Left ventricle myocardium superior (tissue), 1 donor: ENCODE data around the gene PRDX3. TPM values are rescaled to one million over a fixed set of nuclear protein-coding genes. Genes with fewer than 3 reads are reported as not detected.

ENCODE experiments used
- ATAC-seq: fragments of 200-7000 bp; cut with Tn5 transposase; one replicate; pipeline ENCODE4 v1.9.1; 2020; ENCODE audit warnings: mild to moderate bottlenecking, moderate library complexity
- DNase-seq: peaks from one replicate; pipeline ENCODE4 v3.0.0-alpha.2; 2020
- intact Hi-C: fragments of 100-400 bp; cut with micrococcal nuclease; formaldehyde crosslinking; loops from one replicate; pipeline ENCODE4 v1.11.0; 2022
- long read RNA-seq: library from polyadenylated mRNA; unstranded; transcript quantifications from one replicate; pipeline ENCODE4 v2.0.0, GENCODE V29; 2021
- total RNA-seq: library from RNA; stranded (reverse); fragmentation: NEBNext Ultra II Directional; extraction: Animal tissue kit (Norgen Biotek cat#: 25700); gene quantifications from one replicate; pipeline ENCODE4 v1.2.1, GENCODE V29; 2021
- donor health status: DM: no; HTN: yes; CAD: no; lungs with severe emphysema.

The PRDX3 gene
- 288 TPM for total RNA-seq
- long read RNA-seq, transcript PRDX3-201 (7 exons, 1,591 nt), result major isoform, 993 of 1,021 reads
- long read RNA-seq, partial matches to known transcripts, result 11 of 1,021 reads
- long read RNA-seq, other reads (novel, unspliced or antisense), result 17 of 1,021 reads

DNA sequence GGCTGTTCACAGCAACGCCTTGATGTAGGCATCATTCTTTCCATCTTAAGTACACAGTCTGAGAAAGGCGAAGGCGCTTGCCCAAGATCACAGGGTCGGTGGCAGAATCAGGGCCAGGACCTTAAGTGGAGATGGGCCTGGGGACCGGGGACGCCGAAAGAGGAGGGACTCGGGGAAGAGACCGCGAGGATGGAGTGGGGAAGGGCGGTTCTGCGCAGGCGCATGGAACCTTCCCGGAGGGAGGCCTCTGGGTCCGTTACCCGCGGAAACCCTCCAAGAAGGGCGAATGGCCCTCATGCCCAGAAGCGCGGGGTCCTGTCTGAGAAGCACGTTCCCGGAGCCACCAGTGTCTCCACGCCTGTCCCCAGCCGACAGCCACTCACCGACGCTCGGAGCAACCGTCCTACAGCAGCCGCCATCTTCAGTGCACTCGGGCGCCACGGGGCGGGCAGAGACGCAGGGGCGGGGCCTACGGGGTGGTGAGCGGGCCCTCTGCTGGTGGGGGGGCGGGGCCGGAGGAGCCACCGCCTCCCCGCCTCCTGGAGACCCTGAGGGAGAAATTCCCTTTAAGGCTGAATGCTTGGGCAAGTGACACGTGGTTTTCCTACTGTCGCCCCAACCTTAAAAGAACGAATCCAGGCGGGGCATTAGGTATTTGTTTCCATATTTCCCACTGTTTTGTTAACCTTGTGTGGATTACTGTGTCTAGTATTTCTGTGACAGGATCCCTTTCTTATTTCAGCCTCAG is at the start of gene PRDX3:
Gene PRDX3 (minus strand): TSS at position 441 of the 748 bp plus-strand sequence. CDS start 22 bp downstream, at position 419.
- intact Hi-C loops, result no loop called here
- ATAC-seq (peak; percentile 100), DNase-seq (peak; percentile 97)

DNA sequence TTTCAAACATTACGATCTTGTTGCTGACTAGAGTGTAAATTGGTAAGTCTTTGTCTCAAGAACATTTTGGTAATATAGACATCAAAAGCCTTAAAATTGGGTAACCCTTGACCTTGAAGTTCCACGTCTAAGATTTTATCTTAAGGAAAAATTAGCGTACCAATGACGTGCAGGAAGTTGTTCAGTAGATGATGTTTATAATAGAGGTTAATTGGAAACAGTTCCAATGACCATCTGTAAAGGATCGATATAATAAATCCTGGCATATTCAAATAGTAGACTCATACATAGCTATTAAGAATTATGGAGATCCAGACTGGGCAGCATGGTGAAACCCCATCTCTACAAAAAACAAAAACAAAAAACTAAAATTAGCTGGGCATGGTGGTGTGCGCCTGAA is 49.2 kb upstream of the PRDX3 start:
- no peak for DNase-seq
- intact Hi-C loops, result no loop called here
- ATAC-seq, result no peak

DNA sequence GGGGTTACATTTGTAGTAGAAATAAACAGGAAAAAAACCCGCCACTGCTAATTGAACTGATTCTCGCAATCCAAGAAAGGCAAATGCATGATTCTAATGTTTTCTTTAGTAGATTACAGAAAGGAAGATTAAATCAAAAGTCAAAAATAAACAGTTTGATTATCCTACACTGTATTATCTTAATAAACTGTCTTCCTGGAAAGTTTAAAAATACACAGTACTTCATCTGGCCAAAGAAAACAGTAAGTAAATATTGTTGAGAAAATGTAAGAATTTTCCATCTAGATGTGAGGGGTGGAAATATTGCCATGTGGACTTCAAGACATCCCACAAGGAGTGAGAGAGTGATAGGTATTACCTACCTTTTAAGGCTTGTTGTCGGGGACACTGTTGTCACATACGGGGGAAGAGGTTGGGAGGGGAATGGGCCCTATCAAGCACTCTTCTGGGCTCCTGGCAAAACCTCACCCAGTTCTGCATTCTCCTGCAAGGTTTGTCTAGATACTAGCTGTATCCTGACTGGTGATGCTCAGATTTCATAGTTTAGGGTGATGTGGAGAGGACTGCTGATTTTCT is 46.6 kb upstream of the PRDX3 start:
- DNase-seq (no peak), ATAC-seq (no peak)
- intact Hi-C loops, result no loop called here

DNA sequence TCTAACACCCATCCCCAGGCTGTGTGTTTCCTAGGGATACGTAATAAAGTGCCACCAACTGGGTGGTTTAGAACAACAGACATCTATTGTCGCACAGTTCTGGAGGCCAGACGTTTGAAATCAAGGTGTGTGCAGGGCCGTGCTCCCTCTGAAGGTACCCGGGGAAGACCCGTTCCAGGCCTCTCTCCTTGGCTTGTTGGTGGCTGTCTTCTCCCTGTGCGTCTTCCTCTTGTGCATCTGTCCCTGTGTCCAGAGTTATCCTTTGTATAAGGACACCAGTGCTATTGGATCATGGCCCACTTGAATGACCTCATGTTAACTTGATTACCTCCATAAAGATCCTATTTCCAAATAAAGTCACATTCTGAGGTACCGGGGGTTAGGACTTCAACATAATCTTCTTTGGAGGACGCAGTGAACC is 44.4 kb upstream of the PRDX3 start:
- no peak for DNase-seq
- peak; percentile 26 for ATAC-seq
- intact Hi-C loops, result loop anchor here (5.0 kb wide), 1 partner anchor 59 kb away; no protein-coding TSS in a partner anchor

DNA sequence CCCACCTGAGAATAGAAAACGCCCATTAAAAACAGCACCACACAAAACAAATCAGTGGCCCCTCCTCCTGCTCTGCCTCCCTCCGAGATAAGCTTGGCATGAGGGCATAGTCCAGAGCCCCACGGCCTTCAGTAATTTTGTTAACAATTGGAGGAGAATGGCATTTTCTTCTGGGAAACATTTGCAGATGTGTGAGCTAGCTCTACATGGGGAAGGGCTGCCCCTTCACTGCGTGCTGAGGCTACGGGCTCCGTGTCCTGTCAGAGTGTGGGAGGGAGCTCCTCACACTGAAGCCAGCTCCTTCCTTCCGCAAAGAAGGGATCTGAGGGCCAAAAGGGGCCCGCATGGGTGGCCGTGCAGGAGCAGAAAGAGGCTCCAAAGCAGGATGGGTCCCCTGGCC is 43.9 kb upstream of the PRDX3 start:
- ATAC-seq (peak; percentile 50), DNase-seq (no peak)
- intact Hi-C loops, result loop anchor here (5.0 kb wide), 1 partner anchor 60 kb away; no protein-coding TSS in a partner anchor

DNA sequence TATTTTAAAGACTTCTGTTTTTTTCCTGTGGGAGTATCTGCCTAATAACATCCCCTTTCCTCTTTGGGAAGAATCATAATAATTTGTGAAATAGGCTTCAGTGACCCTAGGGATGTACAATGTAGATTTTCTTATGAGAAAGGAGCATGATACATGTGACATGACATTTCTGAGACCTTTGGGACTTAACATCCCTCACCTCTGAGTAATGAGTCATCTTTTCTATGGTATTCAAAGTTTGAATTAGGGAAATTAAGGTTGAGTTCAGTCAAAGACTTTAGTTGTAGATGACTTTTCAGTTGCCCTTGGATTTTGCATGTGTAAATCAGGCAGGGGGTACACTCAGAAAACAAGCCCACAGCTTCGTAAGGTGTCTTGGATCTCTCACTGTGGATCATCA is 43.1 kb upstream of the PRDX3 start:
- ATAC-seq, result no peak
- intact Hi-C loops, result loop anchor here (5.0 kb wide), 1 partner anchor 61 kb away; no protein-coding TSS in a partner anchor
- DNase-seq, result no peak

DNA sequence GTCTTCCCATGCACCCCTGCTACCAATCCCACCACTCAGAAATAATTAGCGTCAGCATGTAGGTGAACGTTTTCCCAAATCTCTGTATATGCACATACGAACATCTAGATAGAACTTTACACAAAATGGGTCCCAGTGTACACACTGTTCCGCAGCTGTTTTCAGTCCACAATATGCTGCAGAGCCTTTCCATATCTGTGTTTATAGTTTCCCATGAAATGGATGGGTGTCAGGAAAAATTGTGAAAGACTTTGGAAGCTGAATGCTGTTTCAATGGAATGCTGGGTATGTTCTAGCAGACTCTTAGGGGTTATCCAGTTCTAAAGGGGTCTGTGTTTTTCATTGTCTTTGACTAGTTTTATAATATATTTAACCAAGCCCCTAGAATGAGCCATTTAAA is 42.6 kb upstream of the PRDX3 start:
- DNase-seq, result no peak
- ATAC-seq, result peak; percentile 52
- intact Hi-C loops, result loop anchor here (5.0 kb wide), 1 partner anchor 61 kb away; no protein-coding TSS in a partner anchor

DNA sequence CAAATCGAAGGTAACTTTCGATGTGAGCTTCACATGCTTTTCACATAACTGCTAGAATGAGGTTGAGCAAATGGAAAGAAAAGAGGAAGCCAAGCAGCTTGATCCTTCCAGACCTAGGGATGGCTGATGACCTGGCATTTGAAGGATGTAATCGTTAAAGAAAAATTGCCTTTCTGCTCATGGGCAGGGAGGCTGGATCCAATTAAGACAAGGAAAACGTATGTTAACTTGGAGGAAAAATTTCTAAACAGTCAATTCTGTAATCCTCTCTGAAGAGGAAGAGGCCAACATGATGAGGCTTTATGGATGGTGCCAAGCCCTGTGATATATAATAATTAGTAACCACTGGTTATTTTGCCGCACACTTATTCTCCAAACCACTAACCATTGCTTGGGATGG is 41.3 kb upstream of the PRDX3 start:
- no peak for DNase-seq
- no peak for ATAC-seq
- intact Hi-C loops, result loop anchor here (5.0 kb wide), 1 partner anchor 62 kb away; no protein-coding TSS in a partner anchor

DNA sequence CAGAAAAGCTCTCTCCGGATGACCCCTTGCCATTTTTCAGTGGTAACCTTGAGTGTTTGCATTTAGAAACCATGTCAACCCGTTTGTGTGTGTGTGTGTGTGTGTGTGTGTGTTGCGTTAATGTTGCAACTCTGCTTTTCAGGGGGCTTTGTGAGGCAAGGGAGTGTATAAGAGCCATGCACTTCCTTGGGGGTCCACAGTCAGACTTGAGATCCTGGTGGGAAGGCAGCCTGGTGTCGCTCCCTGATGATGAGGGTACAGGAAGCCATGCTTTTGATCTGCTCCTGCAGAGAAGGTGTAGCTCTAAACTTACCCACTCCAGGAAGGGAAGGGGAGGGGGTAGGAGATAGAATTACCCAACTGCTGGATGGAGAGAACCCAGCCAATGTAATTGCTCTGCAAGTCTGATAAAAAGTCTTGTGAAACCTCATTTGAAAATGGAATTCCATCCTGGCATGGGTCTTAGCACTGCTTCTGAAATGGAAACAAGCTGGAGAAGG is 39.4 kb upstream of the PRDX3 start:
- intact Hi-C loops, result no loop called here
- ATAC-seq, result peak; percentile 72

DNA sequence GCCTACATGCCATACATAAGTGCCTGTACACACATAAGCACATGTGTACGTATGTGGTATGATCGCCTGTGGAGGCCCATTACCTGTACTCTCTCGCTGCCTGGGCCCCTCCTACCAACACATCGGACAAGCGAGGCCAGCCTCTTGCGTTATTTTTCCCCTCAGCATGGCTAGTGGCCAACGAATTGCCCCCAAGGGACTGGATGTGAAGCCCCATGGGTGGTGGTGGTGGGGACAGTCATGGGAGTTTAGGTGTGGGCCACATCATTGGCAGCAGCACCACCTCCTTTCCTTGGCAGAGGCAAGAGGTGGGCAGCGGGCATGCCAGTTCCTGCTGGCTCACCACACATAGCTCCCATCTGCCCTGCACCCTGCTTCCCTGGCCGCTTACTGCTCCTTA is 38.8 kb upstream of the PRDX3 start:
- DNase-seq (peak; percentile 44), ATAC-seq (peak; percentile 3)
- intact Hi-C loops, result no loop called here

More for the DNA sequence above, 39.4 kb upstream of the PRDX3 start:
- DNase-seq, result no peak

DNA sequence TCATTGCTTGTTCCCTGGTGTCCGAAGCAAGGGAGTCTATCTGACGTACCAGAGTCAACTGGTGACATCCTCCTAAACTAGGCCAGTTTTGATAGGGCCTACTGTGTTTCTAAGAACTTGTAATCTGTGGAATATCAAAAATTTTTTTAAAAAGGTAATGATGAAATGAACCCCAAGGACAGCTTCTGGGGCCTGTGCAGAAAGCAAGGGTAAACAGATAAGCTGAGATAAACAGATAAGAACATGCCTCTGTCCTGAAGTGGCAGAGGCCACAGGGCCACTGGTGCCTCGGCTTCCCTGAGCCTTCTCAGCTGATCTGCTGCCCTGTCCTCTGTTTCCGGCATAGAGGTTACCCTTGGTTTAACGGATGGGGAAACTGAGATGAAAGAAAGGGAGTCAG is 37.5 kb upstream of the PRDX3 start:
- no peak for ATAC-seq
- intact Hi-C loops, result no loop called here
- DNase-seq, result no peak

DNA sequence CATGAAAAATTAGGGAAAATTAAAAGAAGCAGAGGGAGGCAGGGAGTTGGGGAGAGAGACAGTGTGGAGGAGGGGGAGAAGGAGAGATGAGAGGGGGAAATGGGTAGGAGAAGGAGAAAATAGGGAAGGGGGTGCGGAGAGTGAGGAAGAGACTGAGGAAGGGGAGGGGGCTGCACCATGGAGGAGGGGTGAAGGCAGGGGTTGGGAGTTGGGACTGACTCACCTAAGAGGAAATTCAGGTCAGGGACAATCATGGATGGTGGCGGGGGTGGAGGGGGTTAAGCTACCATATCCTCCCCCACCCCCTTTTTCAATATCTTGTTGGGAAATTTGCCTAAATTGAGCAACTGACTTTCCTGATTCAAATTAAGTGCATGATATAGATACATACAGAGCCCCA is 36.8 kb upstream of the PRDX3 start:
- DNase-seq, result no peak
- no peak for ATAC-seq
- intact Hi-C loops, result no loop called here

DNA sequence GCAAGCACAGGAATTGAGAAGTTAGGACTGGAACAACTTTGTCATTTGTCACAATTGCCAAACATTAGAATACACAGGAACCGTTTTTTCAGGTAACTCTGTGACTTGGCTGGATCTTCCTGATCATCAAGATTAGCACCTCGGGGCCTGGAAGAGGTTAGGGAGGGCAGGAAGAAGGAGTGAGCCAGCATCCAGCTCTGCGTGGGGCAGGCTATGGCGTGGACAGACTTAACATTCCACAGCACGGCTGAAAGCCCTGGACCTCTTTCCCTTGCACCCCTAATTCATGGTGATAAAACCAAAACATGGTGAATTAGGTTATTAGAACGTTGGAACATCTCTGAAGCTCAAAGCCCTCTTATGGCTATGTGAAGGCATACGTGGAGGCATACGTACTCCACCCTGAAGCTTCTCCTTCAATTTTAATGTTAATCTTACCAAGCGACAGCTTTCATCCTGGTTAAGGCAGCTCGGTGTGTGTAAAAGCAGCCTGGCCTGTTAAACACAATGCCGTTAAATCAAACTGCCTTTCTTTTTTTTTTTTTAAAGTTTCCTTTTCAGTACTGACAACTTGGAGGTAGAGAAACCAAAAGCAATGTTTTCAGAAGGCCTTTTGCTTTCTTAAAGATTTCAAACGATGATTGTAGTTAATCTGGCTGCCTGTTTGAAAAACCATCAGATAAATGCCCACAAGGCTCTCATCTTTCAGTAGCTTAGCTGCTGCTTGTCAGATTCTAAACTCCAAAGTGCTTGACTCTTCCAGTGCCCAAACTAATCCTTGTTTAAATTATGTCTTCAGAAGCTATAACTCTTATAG is 33.2 kb upstream of the PRDX3 start:
- ATAC-seq (no peak), DNase-seq (no peak)
- intact Hi-C loops, result no loop called here

DNA sequence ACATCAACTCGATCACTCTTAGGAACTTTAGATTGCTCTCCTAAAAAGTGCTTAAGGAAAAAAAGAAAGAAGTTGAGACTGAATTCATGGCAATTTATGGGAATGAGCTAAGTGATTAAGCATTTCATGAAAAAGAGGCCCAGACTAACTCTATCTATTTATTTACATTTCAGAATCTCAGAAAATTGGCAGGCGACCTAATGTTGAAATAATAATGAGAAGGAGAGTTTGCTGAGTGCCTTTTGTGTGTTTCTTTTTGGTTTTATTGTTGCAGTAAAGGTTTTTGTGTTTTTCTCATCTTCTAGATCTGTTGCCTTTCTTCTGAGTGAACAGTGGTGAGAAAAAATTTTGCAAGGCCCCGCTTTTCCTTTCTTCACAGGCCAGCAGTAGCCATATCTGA is 32.6 kb upstream of the PRDX3 start:
- ATAC-seq (no peak), DNase-seq (no peak)
- intact Hi-C loops, result no loop called here

DNA sequence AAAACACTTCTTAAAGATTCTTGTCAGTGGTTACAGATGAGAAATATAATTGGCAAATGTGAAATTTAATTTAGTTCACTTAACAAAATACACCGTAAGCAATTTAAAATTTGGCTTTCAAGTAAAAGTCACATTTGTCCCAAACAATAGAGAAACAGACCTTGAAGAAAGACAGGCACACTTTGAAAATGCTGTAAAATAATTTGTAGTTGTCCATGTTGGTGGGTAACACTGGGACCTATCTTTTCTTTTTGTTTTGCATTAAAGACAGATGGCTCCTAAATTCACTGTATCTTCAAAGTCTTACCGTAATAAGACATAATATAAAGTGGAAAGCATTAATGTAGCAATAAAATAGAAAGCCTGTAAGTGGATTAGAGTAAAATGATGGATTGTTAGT is 32.0 kb upstream of the PRDX3 start:
- intact Hi-C loops, result no loop called here
- DNase-seq, result no peak
- no peak for ATAC-seq

DNA sequence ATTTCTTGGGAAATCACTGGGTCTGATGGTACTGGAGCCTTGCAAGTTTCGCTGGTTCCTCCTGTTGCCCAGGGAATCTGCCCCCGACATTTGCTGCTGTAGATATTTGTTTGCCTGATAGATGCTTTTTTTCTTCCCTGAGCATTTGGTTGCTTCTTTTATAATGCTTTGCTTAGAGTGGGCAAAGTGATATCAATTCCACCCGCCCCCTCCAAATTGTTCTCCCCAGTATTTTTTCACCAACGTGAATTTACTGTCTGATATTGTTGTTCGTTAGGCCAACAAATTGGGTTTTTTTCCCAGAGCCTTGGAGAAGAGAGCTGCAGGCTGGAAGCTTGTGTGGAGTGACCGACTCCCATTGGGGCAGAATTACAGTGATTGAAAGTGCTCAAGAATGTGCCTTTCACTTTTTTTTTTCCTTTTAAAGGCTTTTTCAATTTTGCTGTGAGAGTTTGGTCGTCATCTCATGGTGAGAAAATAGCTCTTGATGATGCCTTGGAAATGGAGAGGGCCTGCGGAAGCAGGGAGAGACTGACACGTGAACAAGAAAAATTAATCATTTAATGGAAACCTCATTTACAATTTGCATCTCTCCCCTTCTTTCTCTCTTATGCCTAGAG is 31.2 kb upstream of the PRDX3 start:
- DNase-seq, result no peak
- intact Hi-C loops, result loop anchor here (10.0 kb wide), 1 partner anchor 205 kb away; no protein-coding TSS in a partner anchor
- ATAC-seq, result no peak

DNA sequence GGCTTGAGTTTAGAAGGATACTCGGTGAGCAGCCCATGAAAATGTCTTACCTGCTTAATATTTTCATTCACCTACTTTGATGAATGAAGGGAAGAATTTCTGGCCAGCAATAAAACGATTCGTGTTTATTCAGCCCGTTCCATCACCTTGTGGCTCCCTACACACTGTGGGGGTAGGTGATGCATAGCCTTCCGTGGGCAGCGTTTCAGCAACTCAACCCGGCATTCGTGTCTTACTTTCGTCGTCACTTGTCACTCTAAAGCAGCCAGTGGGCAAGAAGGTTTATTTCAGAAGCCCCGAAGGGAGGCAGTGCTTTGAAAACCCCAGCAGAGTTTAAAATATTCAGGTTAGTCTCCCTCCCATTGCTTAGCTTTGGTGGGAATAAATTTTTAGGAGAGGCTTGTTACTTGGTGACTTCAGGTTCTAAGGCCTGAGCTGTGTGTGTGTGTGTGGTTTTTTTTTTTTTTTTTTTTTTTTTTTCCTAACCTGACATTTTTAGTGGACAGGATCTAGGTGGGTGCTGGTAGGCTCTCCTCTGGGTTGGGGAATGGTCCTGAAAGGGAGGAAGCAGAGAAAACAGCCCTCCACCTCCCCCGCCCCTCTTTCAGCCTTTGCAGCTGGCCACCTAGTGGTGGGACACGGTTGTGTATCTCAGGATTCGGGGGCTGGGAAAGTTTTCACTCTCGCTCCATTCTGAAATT is 30.6 kb upstream of the PRDX3 start:
- ATAC-seq (peak; percentile 8), DNase-seq (peak; percentile 71)
- intact Hi-C loops, result loop anchor here (10.0 kb wide), 1 partner anchor 206 kb away; no protein-coding TSS in a partner anchor

DNA sequence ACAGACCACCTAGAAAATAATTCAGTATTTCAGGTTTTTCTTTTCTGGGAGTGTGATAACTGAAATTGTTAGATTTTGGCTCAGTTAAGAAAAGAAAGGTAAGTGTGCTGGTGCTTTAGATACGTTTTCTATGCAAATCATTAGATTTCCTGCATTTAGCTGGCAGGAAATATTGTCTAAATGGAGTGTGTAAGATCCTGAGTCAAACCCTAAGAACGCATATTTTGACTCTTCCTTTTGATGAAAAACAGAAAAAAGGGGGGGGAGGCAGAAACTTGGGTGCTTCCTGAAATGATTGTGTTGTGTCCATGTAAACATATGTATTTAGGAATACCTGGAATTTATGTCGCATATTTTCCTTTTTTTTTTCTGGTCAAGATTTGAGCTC is 29.9 kb upstream of the PRDX3 start:
- ATAC-seq, result no peak

More for the DNA sequence above, 29.9 kb upstream of the PRDX3 start:
- DNase-seq, result no peak
- intact Hi-C loops, result loop anchor here (10.0 kb wide), 1 partner anchor 206 kb away; no protein-coding TSS in a partner anchor
